Caki2 (cell line): ENCODE results near the gene BEND7. TPM values are rescaled to one million over a fixed set of nuclear protein-coding genes. Genes with fewer than 3 reads are reported as not detected.
A peak's percentile ranks its signal among the peaks of the same experiment; 100 is the strongest.
"Not testable (repeated sequence)": the region's sequence is repeated elsewhere in the genome, so short reads cannot be mapped to it uniquely, and the experiment has no call there.

Experiments
- DNase-seq: peaks from one replicate; pipeline ENCODE4 v3.0.0-alpha.2; 2015; ENCODE audit warnings: low read depth
- in situ Hi-C: cut with HindIII; loops from 2 replicates; pipeline ENCODE4 v1.10.0; 2016; ENCODE audit warnings: low sequenced_read_pairs, low pct_unique_long_range_greater_than_20kb, mixed read lengths
- total RNA-seq: library from RNA; depleted of rRNA; stranded (reverse); fragments of >200 nt; shearing (Covaris generic); gene quantifications from 2 replicates; pipeline ENCODE4 v1.2.3, GENCODE V29; 2014; ENCODE audit warnings: low replicate concordance

Gene BEND7
- total RNA-seq, 1 experiment from 2014 or later, result 12.7 TPM

GRCh38 chr10:13445656-13446400 is 83.0 kb downstream of the BEND7 start:
- in situ Hi-C loops, result no loop called here
- DNase-seq, result no peak

DNA sequence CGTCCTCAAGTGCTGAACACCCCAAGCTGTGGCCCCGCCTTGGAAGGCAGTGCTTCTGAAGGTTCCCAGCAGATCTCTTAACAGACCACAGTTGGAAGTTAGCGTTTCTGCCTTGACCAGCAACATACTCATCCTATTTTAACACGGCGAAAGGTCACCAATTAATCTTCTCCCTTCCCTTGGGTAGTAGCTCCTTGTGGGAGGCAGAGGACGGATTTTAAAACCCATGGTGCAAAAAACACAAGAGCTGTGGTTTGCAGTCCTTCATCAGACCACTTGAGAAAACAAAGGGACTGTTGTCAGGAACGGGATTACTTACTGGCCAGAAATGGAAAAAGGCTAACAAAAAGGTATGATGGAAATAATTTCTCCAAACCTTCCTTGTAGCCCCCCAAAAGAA is 87.3 kb downstream of the BEND7 start:
- no peak for DNase-seq
- in situ Hi-C loops, result no loop called here

- DNase-seq, result peak; percentile 12
- in situ Hi-C loops, result no loop called here
These were observed 88.4 kb downstream of the BEND7 start for GRCh38 chr10:13440185-13441061.

- no peak for DNase-seq
- in situ Hi-C loops, result no loop called here
These were observed 89.3 kb downstream of the BEND7 start for GRCh38 chr10:13439313-13440184.

GRCh38 chr10:13437026-13437555 is 91.7 kb downstream of the BEND7 start:
- no peak for DNase-seq
- in situ Hi-C loops, result no loop called here

DNA sequence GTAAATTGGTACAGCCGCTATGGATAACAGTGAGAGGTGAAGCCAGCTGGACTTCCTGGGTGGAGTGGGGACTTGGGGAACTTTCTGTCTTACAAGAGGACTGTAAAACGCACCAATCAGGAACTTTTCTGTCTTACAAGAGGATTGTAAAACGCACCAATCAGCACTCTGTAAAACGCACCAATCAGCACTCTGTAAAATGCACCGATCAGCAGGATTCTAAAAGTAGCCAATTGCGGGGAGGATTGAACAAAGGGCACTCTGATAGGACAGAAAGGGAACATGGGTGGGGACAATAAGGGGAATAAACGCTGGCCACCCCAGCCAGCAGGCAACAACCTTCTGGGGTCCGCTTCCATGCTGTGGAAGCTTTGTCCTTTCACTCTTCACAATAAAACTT is 100.9 kb downstream of the BEND7 start:
- in situ Hi-C loops, result not testable (repeated sequence)

DNA sequence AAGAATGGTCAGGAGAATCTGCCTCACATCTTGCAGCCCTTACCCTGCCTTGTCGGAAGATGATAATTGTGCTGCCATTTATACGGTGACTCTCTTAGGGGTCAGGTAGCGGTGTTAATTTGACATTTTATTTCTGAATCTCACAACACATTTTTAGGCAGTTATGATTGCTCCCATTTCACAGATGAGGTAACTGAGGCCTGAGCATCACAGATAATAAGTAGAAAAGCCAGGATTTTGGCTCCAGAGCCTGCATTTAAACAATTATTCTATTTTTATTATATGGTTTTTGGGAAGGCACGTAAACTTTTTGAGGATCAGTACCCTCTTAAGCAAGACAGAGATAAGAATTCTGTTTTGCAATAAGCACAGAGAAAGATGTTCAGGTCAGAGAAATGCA is 103.4 kb downstream of the BEND7 start:
- in situ Hi-C loops, result no loop called here

More for the DNA sequence above, 100.9 kb downstream of the BEND7 start:
- not testable (repeated sequence) for DNase-seq

DNA sequence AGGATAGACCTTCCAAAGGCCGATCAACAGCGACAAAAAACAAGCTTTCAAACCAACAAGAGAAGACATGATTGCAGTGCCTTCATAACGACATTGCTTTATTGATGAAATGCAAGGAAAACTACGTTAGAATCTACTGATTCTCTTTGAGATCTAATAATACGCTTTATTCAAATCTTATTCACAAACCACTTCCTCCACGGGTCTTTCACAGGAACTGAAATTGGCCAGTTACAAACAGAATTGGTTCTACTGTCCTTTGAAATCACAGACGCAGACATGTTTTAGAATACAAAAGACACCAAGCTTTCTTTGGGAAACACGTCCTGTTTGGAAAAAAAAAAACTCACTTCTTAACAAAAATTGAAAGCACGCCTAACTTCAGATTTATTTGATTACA is 106.0 kb downstream of the BEND7 start:
- DNase-seq, result no peak
- in situ Hi-C loops, result no loop called here

More for the DNA sequence above, 103.4 kb downstream of the BEND7 start:
- DNase-seq, result no peak

GRCh38 chr10:13421382-13421917 is 107.4 kb downstream of the BEND7 start:
- no peak for DNase-seq
- in situ Hi-C loops, result no loop called here

DNA sequence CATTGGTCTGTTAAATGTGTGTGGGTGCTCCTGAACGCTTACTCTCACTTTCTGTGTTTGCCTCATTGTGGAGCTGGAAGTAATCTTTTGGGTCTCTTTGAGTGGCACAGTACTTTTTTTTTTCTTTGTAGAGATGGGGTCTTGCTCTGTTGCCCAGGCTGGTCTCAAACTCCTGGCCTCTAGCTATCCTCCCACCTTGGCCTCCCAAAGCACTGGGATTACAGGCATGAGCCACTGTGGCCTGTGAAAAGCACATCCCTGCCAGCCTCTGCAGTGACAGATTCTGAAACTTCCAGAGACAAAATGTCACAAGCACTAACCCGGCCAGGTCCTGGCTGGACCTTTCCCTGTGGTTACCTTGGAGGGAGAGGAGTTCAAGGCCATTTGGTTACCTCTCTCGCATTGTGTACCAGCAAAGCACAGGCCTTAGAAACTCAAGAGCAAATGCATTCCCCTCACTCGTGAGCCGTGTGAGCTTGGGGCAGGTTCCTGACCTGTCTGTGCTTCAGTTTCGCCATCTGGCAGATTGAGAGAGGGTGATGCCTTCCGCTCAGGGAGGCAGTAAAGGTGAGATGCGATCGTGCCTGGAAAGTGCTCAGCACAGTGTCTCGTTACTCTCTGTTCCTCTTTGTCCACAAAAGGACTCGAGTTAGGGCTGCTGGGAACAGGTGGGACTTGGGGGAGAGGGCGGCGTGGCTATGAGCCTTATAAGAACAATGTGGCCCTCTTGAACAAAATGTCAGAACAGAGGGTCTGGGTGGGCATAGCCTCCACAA is 108.1 kb downstream of the BEND7 start:
- no peak for DNase-seq
- in situ Hi-C loops, result no loop called here

DNA sequence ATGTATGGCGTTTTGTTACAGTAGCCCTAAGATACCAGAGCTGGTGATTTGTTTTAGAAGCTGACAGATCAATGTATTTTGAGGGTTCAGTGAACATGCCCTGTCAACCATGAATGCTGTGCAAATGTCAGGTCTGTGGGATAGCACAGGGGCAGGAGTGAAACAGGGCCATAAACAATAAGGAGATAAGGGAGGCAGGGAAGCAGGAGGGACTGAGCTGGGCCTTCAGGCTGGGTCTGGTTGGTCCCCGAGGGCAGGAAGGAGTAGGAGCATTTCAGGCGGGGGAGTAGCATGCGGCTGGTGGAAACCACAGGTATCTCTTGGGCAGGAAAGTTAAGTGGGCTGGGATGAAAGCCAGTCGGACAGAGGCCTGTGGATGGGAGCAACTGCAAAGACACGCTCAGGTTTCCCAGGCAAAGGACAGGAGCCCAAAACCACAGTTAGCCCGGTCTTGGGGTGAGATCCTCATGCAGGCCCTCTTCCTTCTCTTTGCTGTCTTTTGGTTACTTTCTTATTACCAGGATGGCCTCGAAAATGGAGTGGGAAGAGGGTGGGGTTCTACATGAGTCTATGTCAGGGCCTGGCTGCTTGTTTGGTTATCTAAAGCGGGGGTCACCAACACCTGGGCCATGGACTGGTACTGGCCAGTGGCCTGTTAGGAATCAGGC is 111.2 kb downstream of the BEND7 start:
- in situ Hi-C loops, result no loop called here
- DNase-seq, result no peak

DNA sequence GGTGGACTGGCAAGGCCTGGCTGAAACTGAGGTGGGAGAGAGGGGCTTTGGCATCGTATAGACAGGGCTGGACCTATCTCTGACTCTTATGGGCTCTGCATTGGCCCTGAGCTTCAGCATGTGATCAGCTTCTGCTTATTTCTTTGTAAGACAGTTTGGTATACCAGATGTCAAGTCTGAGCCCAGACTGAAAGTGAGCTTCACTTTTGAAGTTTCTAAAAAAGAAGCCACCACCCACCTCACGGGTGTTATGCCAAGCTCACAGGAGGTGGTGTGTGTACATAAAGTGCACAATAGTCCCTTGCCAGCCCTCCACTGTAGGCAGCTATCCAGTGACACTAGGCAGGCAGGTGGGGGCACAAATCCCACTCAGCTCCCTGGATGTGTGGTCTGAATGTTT is 112.1 kb downstream of the BEND7 start:
- in situ Hi-C loops, result no loop called here
- DNase-seq, result no peak

DNA sequence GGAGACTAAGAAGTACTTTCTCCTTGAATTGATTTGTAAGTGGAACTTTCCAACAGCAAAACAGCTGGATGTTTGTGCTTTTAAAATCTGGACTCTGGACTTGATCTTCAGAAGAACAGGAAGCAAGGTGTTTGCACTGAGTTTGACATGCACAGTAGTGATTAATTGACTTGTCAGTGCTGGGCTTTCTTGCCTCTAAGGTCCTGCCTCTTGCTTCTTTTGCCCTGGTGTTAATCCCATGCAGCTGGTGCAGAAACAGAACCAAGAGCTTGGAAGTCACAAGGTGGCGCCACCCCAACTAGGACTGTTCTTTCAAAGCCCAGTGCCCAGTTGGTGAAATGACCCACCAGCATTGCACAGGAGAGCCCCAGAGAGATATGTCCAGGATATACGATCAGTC is 114.0 kb downstream of the BEND7 start:
- in situ Hi-C loops, result no loop called here
- no peak for DNase-seq

DNA sequence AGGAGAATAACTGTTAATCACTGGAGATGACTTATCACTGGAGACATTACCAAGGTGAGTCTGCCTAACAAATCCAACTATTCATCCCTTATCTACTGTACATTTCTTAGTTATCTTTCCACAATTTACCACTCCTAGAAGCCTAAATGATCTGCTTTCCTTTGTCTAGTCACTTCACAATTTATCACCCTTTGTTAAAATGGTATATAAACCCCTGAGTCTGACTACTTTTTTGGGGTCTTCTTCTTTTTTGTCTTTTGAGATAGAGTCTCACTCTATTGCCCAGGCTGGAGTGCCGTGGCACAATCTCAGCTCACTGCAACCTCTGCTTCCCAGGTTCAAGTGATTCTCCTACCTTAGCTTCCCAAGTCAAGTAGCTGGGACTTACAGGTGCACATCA is 114.7 kb downstream of the BEND7 start:
- DNase-seq, result no peak
- in situ Hi-C loops, result no loop called here

- no peak for DNase-seq
- in situ Hi-C loops, result no loop called here
These were observed 115.9 kb downstream of the BEND7 start for GRCh38 chr10:13412894-13413293.

DNA sequence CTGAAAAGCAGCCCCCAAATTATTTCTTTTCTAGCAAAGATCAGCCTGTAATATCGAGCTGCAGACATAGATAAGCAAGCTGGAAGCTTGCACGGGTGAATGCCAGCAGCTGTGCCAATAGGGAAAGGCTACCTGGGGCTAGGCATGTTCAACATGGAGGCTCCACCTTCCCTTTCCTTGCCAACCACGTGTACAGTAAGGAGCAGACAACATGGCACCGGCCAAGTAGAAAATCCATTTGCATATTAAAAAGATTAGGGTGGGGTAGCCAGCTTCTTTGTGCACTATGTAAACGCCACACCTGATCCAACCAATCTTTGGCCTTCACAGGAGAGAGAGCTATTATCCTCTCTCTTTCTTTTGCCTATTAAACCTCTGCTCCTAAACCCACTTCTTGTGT is 124.0 kb downstream of the BEND7 start:
- in situ Hi-C loops, result no loop called here
- DNase-seq, result no peak

GRCh38 chr10:13404305-13404759 is 124.5 kb downstream of the BEND7 start:
- no peak for DNase-seq
- in situ Hi-C loops, result no loop called here
